ENCODE results near the gene PER3. TPM values are rescaled to one million over a fixed set of nuclear protein-coding genes. Genes with fewer than 3 reads are reported as not detected.

PER3 gene
- polyA plus RNA-seq (3.9 to 7.2 TPM (median 7.0 TPM) in 3 replicates), polyA minus RNA-seq (7.0 to 10.0 TPM (median 9.5 TPM) in 3 replicates)
- polyA plus RNA-seq (2011; ENCODE audit: low read depth) = 2.5 TPM
- 3.5 and 3.6 TPM in 2 replicates for polyA plus RNA-seq (2011; cell fraction: cytosol; rRNA removed)
- polyA plus RNA-seq (2011; cell fraction: nucleus; rRNA removed) = 6.5 and 9.1 TPM in 2 replicates
- polyA plus RNA-seq (2012; ENCODE audit: low replicate concordance) = 2.7 and 4.3 TPM in 2 replicates
- polyA minus RNA-seq (2011; cell fraction: cytosol; rRNA and poly(A)+ RNA removed) = 3.3 TPM
- 5.7 and 11.4 TPM in 2 replicates for polyA minus RNA-seq (2011; cell fraction: nucleus; rRNA and poly(A)+ RNA removed)

GRCh38 chr1:7783826-7784491 is at the start of gene PER3:
Gene PER3 (plus strand): TSS chr1:7784291. CDS start chr1:7784878, 587 bp downstream.
- H3K27ac ChIP-seq (ENCODE audit: control insufficient read depth, insufficient read depth, low read length) = peak within 1 kb of the TSS; percentile 26
- no peaks in the 10 kb centered on the region for H3K9me1 ChIP-seq (ENCODE audit: control insufficient read depth, extremely low read depth, insufficient read depth, low read length)
- no peaks in the 10 kb centered on the region for H3K27me3 ChIP-seq (ENCODE audit: control insufficient read depth, extremely low read depth, insufficient read depth, low read length)
- peak; percentile 75 for DNase-seq (ENCODE audit: low read depth, low spot score)
- H3K9ac ChIP-seq (ENCODE audit: control insufficient read depth, extremely low read depth, insufficient read depth, low read length) = peak within 1 kb of the TSS; percentile 73
- H3K79me2 ChIP-seq (ENCODE audit: control insufficient read depth, insufficient read depth, low read length) = no peaks in the 10 kb centered on the region
- peaks cover 7% of the 10 kb centered on the region for H3K4me1 ChIP-seq (ENCODE audit: control insufficient read depth, extremely low read depth, insufficient read depth, low read length)
- no peak for FAIRE-seq
- TF ChIP-seq, protein P1, sequence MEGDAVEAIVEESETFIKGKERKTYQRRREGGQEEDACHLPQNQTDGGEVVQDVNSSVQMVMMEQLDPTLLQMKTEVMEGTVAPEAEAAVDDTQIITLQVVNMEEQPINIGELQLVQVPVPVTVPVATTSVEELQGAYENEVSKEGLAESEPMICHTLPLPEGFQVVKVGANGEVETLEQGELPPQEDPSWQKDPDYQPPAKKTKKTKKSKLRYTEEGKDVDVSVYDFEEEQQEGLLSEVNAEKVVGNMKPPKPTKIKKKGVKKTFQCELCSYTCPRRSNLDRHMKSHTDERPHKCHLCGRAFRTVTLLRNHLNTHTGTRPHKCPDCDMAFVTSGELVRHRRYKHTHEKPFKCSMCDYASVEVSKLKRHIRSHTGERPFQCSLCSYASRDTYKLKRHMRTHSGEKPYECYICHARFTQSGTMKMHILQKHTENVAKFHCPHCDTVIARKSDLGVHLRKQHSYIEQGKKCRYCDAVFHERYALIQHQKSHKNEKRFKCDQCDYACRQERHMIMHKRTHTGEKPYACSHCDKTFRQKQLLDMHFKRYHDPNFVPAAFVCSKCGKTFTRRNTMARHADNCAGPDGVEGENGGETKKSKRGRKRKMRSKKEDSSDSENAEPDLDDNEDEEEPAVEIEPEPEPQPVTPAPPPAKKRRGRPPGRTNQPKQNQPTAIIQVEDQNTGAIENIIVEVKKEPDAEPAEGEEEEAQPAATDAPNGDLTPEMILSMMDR (optimal IDR thresholded peaks at IDR 0.05 in 1 of 3, IDR thresholded peaks at IDR 0.05 in 1 of 3, conservative IDR thresholded peaks at IDR 0.05 in 1 of 3; ENCODE audit: extremely low read depth in 1 of 3, insufficient read depth in 2 of 3, low read length in 3 of 3) = no peak
- TF ChIP-seq EZH2 (IDR thresholded peaks at IDR 0.05; ENCODE audit: low read length) = no peak
- H3K36me3 ChIP-seq (ENCODE audit: control insufficient read depth in 2 of 2, extremely low read depth in 1 of 2, insufficient read depth in 2 of 2, low read length in 2 of 2) = peaks cover 7 to 12% of the 10 kb centered on the region in 2 experiments
- peak within 1 kb of the TSS; percentile 66 for H2AFZ ChIP-seq (ENCODE audit: control insufficient read depth, low read length)
- H3K9me3 ChIP-seq (ENCODE audit: control insufficient read depth, low read depth, low read length) = no peaks in the 10 kb centered on the region
- peak within 1 kb of the TSS; percentile 74 for H3K4me2 ChIP-seq (ENCODE audit: control insufficient read depth, extremely low read depth, insufficient read depth, low read depth, low read length)
- no peaks in the 10 kb centered on the region for H4K20me1 ChIP-seq (ENCODE audit: control insufficient read depth, extremely low read depth, insufficient read depth, low read length)
- peak within 1 kb of the TSS; percentile 42 to 66 (median 62) for H3K4me3 ChIP-seq (ENCODE audit: control insufficient read depth in 2 of 3, extremely low read depth in 1 of 3, insufficient read depth in 2 of 3, low read depth in 1 of 3, low read length in 3 of 3)
- dilution Hi-C loops (cut with MboI; ENCODE audit: extremely low pct_ligation_motif_present, low sequenced_read_pairs) = no loop called here

DNA sequence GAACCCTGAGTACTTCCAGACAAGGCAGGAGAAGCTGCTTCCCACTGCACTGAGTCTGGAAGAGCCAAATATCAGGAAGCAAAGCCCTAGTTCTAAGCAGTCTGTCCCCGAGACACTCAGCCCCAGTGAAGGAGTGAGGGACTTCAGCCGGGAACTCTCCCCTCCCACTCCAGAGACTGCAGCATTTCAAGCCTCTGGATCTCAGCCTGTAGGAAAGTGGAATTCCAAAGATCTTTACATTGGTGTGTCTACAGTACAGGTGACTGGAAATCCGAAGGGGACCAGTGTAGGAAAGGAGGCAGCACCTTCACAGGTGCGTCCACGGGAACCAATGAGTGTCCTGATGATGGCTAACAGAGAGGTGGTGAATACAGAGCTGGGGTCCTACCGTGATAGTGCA is 46.0 kb upstream of the PER3 start:
- dilution Hi-C loops (cut with MboI; ENCODE audit: extremely low pct_ligation_motif_present, low sequenced_read_pairs) = no loop called here
- TF ChIP-seq, protein P1 (optimal IDR thresholded peaks at IDR 0.05 in 1 of 3, IDR thresholded peaks at IDR 0.05 in 1 of 3, conservative IDR thresholded peaks at IDR 0.05 in 1 of 3; ENCODE audit: extremely low read depth in 1 of 3, insufficient read depth in 2 of 3, low read length in 3 of 3) = no peak
- TF ChIP-seq EZH2 (IDR thresholded peaks at IDR 0.05; ENCODE audit: low read length) = no peak
- H3K9me3 ChIP-seq (ENCODE audit: control insufficient read depth, low read depth, low read length) = no peaks in the 10 kb centered on the region
- no peaks in the 10 kb centered on the region for H3K36me3 ChIP-seq (ENCODE audit: control insufficient read depth in 2 of 2, extremely low read depth in 1 of 2, insufficient read depth in 2 of 2, low read length in 2 of 2)
- no peak for FAIRE-seq
- no peaks in the 10 kb centered on the region for H4K20me1 ChIP-seq (ENCODE audit: control insufficient read depth, extremely low read depth, insufficient read depth, low read length)
- no peaks in the 10 kb centered on the region for H3K79me2 ChIP-seq (ENCODE audit: control insufficient read depth, insufficient read depth, low read length)
- no peak overlapping the region for H3K4me2 ChIP-seq (ENCODE audit: control insufficient read depth, extremely low read depth, insufficient read depth, low read depth, low read length)
- no peak for DNase-seq (ENCODE audit: low read depth, low spot score)
- H3K27me3 ChIP-seq (ENCODE audit: control insufficient read depth, extremely low read depth, insufficient read depth, low read length) = no peaks in the 10 kb centered on the region
- H3K9ac ChIP-seq (ENCODE audit: control insufficient read depth, extremely low read depth, insufficient read depth, low read length) = no peak overlapping the region
- no peak overlapping the region for H2AFZ ChIP-seq (ENCODE audit: control insufficient read depth, low read length)
- no peaks in the 10 kb centered on the region for H3K4me1 ChIP-seq (ENCODE audit: control insufficient read depth, extremely low read depth, insufficient read depth, low read length)
- no peak overlapping the region for H3K4me3 ChIP-seq (ENCODE audit: control insufficient read depth in 2 of 3, extremely low read depth in 1 of 3, insufficient read depth in 2 of 3, low read depth in 1 of 3, low read length in 3 of 3)
- H3K27ac ChIP-seq (ENCODE audit: control insufficient read depth, insufficient read depth, low read length) = no peak overlapping the region
- H3K9me1 ChIP-seq (ENCODE audit: control insufficient read depth, extremely low read depth, insufficient read depth, low read length) = no peaks in the 10 kb centered on the region
